Upper lobe of right lung (tissue), 1 donor: Measurements from ENCODE around the gene ABCA10. TPM values are rescaled to one million over a fixed set of nuclear protein-coding genes. Genes with fewer than 3 reads are reported as not detected.
"Not testable (repeated sequence)": the region's sequence is repeated elsewhere in the genome, so short reads cannot be mapped to it uniquely, and the experiment has no call there.

Experiments used
- ATAC-seq: fragments of 200-7000 bp; cut with Tn5 transposase; one replicate; pipeline ENCODE4 v1.9.1; 2020; ENCODE audit warnings: mild to moderate bottlenecking, moderate library complexity
- DNase-seq: peaks from one replicate; pipeline ENCODE4 v3.0.0-alpha.2; 2020
- H3K27ac ChIP-seq: fragments of 200-600 bp; one replicate; pipeline ENCODE4 v1.8.0; 2022
- H3K27me3 ChIP-seq: fragments of 200-600 bp; one replicate; pipeline ENCODE4 v1.8.0; 2022; ENCODE audit warnings: mild to moderate bottlenecking
- H3K36me3 ChIP-seq: fragments of 200-600 bp; one replicate; pipeline ENCODE4 v1.8.0; 2022
- H3K4me1 ChIP-seq: fragments of 200-600 bp; one replicate; pipeline ENCODE4 v1.8.0; 2022
- H3K4me3 ChIP-seq: fragments of 200-600 bp; one replicate; pipeline ENCODE4 v1.8.0; 2022; ENCODE audit warnings: mild to moderate bottlenecking
- H3K9me3 ChIP-seq: fragments of 200-600 bp; one replicate; pipeline ENCODE4 v1.8.0; 2022
- intact Hi-C: fragments of 100-400 bp; cut with DNase I; formaldehyde crosslinking; loops from one replicate; pipeline ENCODE4 v1.11.0; 2022
- total RNA-seq: library from RNA; stranded (reverse); fragmentation: NEBNext Ultra II Directional; extraction: Animal tissue kit (Norgen Biotek cat#: 25700); gene quantifications from one replicate; pipeline ENCODE4 v1.2.1, GENCODE V29; 2021
- TF ChIP-seq, protein P1 (sequence below): fragments of 200-600 bp; IDR thresholded peaks from one replicate; pipeline ENCODE4 v1.8.0; 2022; ENCODE audit warnings: antibody characterized with exemption
- donor health status: DM: no; HTN: yes; CAD: no; lungs with severe emphysema.

ABCA10 gene
- total RNA-seq, 1 donor from 2014 or later = 9.2 TPM

DNA sequence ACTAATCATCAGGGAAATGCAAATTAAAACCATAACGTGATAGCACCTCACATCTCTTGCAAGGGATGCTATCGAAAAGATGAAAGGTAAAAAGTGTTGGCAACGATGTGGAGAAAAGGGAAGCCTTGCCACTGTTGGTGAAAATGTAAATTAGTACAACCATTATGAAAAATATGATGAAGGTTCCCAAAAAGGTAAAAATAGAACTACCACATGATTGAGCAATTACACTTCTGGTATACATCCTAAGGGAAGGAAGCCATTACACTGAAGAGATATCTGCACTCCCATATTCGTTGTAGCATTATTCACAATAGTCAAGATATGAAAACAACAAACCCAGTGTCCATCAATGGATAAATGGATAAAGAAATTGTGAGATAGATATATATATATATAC lies 21.5 kb downstream of the ABCA10 start:
- TF ChIP-seq, protein P1, sequence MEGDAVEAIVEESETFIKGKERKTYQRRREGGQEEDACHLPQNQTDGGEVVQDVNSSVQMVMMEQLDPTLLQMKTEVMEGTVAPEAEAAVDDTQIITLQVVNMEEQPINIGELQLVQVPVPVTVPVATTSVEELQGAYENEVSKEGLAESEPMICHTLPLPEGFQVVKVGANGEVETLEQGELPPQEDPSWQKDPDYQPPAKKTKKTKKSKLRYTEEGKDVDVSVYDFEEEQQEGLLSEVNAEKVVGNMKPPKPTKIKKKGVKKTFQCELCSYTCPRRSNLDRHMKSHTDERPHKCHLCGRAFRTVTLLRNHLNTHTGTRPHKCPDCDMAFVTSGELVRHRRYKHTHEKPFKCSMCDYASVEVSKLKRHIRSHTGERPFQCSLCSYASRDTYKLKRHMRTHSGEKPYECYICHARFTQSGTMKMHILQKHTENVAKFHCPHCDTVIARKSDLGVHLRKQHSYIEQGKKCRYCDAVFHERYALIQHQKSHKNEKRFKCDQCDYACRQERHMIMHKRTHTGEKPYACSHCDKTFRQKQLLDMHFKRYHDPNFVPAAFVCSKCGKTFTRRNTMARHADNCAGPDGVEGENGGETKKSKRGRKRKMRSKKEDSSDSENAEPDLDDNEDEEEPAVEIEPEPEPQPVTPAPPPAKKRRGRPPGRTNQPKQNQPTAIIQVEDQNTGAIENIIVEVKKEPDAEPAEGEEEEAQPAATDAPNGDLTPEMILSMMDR = no peak
- no peaks in the 10 kb centered on the region for H3K27me3 ChIP-seq
- no peaks in the 10 kb centered on the region for H3K4me1 ChIP-seq
- no peak for DNase-seq
- intact Hi-C loops = no loop called here
- no peak overlapping the region for H3K4me3 ChIP-seq
- no peaks in the 10 kb centered on the region for H3K9me3 ChIP-seq
- H3K27ac ChIP-seq = no peak overlapping the region
- no peak for ATAC-seq
- H3K36me3 ChIP-seq = no peaks in the 10 kb centered on the region

DNA sequence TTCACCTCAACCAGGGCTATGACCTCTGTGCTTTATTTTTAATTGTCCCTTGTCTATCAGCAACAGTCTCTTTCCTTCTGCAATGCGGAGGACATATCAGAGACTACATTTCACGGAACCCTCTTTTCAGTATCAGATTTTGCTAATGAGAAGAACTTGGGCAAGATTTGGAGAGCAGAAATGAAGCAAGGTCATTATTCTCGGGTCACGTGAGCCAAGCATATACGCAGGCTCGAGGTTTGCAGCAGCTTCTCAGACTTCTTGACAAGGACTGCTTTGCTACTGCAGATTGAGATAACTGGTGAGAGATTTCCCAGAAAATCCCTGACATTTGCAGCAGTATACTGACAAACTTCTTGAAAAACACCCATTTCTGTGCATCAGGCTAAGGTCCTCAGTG lies 30.4 kb downstream of the ABCA10 start:
- H3K4me3 ChIP-seq = no peak overlapping the region
- DNase-seq = no peak
- no peaks in the 10 kb centered on the region for H3K36me3 ChIP-seq
- no peaks in the 10 kb centered on the region for H3K4me1 ChIP-seq
- intact Hi-C loops = no loop called here
- TF ChIP-seq, protein P1 = no peak
- no peak overlapping the region for H3K27ac ChIP-seq
- ATAC-seq = no peak
- H3K27me3 ChIP-seq = no peaks in the 10 kb centered on the region
- H3K9me3 ChIP-seq = no peaks in the 10 kb centered on the region

DNA sequence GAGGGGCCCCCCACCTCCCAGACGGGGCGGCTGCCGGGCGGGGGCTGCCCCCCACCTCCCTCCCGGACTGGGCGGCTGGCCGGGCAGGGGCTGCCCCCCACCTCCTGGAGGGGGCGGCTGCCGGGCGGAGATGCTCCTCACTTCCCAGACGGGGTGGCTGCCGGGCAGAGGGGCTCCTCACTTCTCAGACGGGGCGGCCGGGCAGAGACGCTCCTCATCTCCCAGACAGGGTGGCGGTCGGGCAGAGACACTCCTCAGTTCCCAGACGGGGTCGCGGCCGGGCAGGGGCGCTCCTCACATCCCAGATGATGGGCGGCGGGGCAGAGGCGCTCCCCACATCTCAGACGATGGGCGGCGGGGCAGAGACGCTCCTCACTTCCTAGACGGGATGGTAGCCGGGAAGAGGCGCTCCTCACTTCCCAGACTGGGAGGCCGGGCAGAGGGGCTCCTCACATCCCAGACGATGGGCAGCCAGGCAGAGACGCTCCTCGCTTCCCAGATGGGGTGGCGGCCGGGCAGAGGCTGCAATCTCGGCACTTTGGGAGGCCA lies 32.4 kb downstream of the ABCA10 start:
- ATAC-seq, DNase-seq, H3K4me3 ChIP-seq, H3K27ac ChIP-seq, H3K36me3 ChIP-seq, H3K9me3 ChIP-seq, intact Hi-C loops, H3K27me3 ChIP-seq, H3K4me1 ChIP-seq: not testable (repeated sequence)

DNA sequence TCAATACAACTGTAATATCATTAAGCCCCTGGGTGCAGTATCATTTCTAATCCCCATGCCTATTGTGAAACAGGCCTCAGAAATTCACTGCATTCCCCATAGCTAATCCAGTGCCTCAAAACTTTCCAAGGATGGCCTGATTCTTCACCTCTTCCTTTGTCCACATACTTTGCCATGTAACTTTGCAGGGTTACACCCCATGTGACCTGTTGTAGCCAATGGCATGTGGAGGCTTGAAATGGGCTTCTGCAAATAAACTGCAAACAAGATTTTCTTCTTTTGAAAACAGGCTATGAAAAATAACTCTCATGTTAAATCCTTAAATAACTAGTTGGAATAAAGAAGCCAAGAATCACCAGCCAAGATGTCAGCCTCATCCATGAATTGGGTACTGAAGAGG lies 35.9 kb downstream of the ABCA10 start:
- no peak overlapping the region for H3K27ac ChIP-seq
- H3K9me3 ChIP-seq = no peaks in the 10 kb centered on the region
- TF ChIP-seq, protein P1 = no peak
- no peak for ATAC-seq
- H3K36me3 ChIP-seq = no peaks in the 10 kb centered on the region
- H3K4me1 ChIP-seq = no peaks in the 10 kb centered on the region
- DNase-seq = no peak
- no peak overlapping the region for H3K4me3 ChIP-seq
- no peaks in the 10 kb centered on the region for H3K27me3 ChIP-seq
- intact Hi-C loops = no loop called here

DNA sequence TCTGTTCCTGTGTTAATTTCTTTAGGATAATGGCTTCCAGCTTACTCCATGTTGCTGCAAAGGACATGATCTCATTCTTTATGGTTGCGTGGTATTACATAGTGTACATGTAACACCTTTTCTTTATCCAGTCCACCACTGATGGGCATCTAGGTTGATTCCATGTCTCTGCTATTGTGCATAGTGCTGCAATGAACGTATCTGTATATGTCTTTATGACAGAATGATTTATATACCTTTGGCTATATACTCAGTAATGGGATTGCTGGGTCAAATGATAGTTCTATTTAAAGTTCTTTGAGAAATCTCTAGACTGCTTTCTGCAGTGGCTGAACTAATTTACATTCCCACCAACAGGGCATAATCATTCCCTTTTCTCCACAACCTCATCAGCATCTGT lies 39.8 kb downstream of the ABCA10 start:
- no peak for ATAC-seq

DNA sequence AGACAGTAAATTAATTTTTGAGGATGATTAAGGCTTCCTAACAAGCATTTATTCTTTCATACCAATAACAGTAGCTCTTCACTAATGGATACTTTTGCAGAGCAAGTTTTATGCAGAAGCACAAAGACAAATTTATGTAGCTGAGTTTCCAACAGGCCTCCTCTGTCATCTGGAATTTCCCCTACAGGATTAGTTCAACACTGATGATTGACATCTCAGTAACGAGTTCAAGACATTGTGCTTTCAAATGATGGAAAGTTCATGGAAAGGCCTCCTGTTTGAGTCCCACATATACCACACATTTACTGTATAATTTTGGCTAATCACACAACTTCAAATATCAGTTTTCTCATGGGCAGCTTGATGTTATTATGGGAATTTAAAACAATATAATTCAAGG lies 40.6 kb downstream of the ABCA10 start:
- ATAC-seq (no peak), DNase-seq (no peak)
- no peaks in the 10 kb centered on the region for H3K4me1 ChIP-seq
- intact Hi-C loops = no loop called here
- no peak overlapping the region for H3K27ac ChIP-seq
- TF ChIP-seq, protein P1 = no peak
- H3K36me3 ChIP-seq = no peaks in the 10 kb centered on the region
- H3K9me3 ChIP-seq = no peaks in the 10 kb centered on the region
- H3K4me3 ChIP-seq = no peak overlapping the region
- H3K27me3 ChIP-seq = no peaks in the 10 kb centered on the region

More for the DNA sequence above, 39.8 kb downstream of the ABCA10 start:
- H3K9me3 ChIP-seq = no peaks in the 10 kb centered on the region
- no peaks in the 10 kb centered on the region for H3K4me1 ChIP-seq
- intact Hi-C loops = no loop called here
- no peak overlapping the region for H3K27ac ChIP-seq
- no peaks in the 10 kb centered on the region for H3K27me3 ChIP-seq
- no peak overlapping the region for H3K4me3 ChIP-seq
- no peak for DNase-seq
- TF ChIP-seq, protein P1 = no peak
- no peaks in the 10 kb centered on the region for H3K36me3 ChIP-seq
